ENCODE results near the gene ZNF593. TPM values are rescaled to one million over a fixed set of nuclear protein-coding genes. Genes with fewer than 3 reads are reported as not detected.
A peak's percentile ranks its signal among the peaks of the same experiment; 100 is the strongest.

Gene ZNF593
- total and polyA plus RNA-seq, 9 of the 15 experiments (the other 6 are each of a cell fraction or from before 2014, with no cell fraction given): 9.8 to 334 (median 48.2) TPM

- TF ChIP-seq CHD7 (IDR thresholded peaks at IDR 0.05; ENCODE audit: low read depth, low read length) (no peak), RBM14 (IDR thresholded peaks at IDR 0.05; ENCODE audit: borderline replicate concordance, insufficient read depth, low read depth, low read length) (no peak), ARID3A (IDR thresholded peaks at IDR 0.05; ENCODE audit: borderline replicate concordance, low read depth, low read length) (no peak), ZBTB5 (IDR thresholded peaks at IDR 0.05) (no peak), KDM4B (IDR thresholded peaks at IDR 0.05; ENCODE audit: borderline replicate concordance in 2 of 2, low read depth in 1 of 2) (no peak), ZBTB33 (CRISPR knock-in tag; IDR thresholded peaks at IDR 0.05) (peak; percentile 89), PML (IDR thresholded peaks at IDR 0.05; ENCODE audit: low read length) (no peak), MBD2 (IDR thresholded peaks at IDR 0.05; ENCODE audit: borderline replicate concordance, low read depth) (no peak), ZNF384 (IDR thresholded peaks at IDR 0.05; ENCODE audit: low read depth, low read length) (no peak), SMARCE1 (IDR thresholded peaks at IDR 0.05) (0 out of 2 replicates have a peak, but pooled peaks have one; percentile 17)
Measured at GRCh38 chr1:26162220-26162709, 7.4 kb upstream of the ZNF593 start (continued).
